Nephron progenitor cell (in vitro differentiated cells): Measurements from ENCODE around the gene FAAH.

Experiments used
- DNase-seq: peaks from one replicate; pipeline ENCODE4 v3.0.0; 2021
- H3K27ac Mint-ChIP-seq: 2 replicates; pipeline ENCODE4 v1.8.0; 2021; ENCODE audit warnings: mild to moderate bottlenecking, moderate library complexity, mixed read lengths
- H3K27me3 Mint-ChIP-seq: 2 replicates; pipeline ENCODE4 v1.8.0; 2021; ENCODE audit warnings: mild to moderate bottlenecking, low read depth, mixed read lengths; ENCODE audit not compliant: poor library complexity
- H3K36me3 Mint-ChIP-seq: 2 replicates; pipeline ENCODE4 v1.8.0; 2021; ENCODE audit warnings: low read depth, mixed read lengths
- H3K4me1 Mint-ChIP-seq: 2 replicates; pipeline ENCODE4 v1.8.0; 2021; ENCODE audit warnings: mixed read lengths
- H3K4me3 Mint-ChIP-seq: 2 replicates; pipeline ENCODE4 v1.8.0; 2021; ENCODE audit warnings: mild to moderate bottlenecking, moderate library complexity, mixed read lengths
- H3K9me3 Mint-ChIP-seq: 2 replicates; pipeline ENCODE4 v1.8.0; 2021; ENCODE audit warnings: mild to moderate bottlenecking, moderate library complexity, mixed read lengths
- TF ChIP-seq, protein P1 (sequence below): fragments of 200-600 bp; sonication (generic); IDR thresholded peaks from 2 replicates; pipeline ENCODE4 v1.5.0; 2021; ENCODE audit warnings: antibody characterized with exemption

Gene FAAH

DNA sequence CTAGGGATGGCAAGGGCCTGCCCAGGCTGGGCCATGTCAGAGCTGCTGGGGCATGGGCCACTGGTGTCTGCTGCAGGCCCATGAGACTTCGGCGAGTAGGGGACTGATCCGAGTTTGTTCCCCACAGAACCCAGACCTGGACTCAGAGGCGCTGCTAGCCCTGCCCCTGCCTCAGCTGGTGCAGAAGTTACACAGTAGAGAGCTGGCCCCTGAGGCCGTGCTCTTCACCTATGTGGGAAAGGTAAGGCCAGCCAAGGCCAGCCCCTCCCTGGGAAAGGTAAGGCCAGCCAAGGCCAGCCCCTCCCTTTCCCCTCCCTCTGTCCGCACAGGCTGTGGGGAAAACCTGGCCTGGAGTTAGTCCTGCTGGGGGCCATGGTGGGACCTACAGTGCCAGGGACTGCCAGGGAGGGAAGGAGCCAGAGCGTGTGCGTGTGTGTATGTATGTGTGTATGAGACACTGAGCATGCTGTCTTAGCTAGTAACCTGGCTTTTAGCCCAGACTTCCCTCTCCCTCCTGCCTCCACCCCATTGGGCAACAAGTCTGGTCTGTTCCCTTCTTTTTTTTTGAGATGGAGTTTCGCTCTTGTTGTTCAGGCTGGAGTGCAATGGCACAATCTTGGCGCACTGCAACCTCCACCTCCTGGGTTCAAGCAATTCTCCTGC is 8.0 kb downstream of the FAAH start:
- no peak overlapping the region for H3K27ac Mint-ChIP-seq
- H3K4me1 Mint-ChIP-seq = peaks cover 21% of the 10 kb centered on the region
- peaks cover 42% of the 10 kb centered on the region for H3K27me3 Mint-ChIP-seq
- no peak overlapping the region for H3K4me3 Mint-ChIP-seq
- TF ChIP-seq, protein P1, sequence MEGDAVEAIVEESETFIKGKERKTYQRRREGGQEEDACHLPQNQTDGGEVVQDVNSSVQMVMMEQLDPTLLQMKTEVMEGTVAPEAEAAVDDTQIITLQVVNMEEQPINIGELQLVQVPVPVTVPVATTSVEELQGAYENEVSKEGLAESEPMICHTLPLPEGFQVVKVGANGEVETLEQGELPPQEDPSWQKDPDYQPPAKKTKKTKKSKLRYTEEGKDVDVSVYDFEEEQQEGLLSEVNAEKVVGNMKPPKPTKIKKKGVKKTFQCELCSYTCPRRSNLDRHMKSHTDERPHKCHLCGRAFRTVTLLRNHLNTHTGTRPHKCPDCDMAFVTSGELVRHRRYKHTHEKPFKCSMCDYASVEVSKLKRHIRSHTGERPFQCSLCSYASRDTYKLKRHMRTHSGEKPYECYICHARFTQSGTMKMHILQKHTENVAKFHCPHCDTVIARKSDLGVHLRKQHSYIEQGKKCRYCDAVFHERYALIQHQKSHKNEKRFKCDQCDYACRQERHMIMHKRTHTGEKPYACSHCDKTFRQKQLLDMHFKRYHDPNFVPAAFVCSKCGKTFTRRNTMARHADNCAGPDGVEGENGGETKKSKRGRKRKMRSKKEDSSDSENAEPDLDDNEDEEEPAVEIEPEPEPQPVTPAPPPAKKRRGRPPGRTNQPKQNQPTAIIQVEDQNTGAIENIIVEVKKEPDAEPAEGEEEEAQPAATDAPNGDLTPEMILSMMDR = no peak
- no peaks in the 10 kb centered on the region for H3K9me3 Mint-ChIP-seq
- no peak for DNase-seq
- no peaks in the 10 kb centered on the region for H3K36me3 Mint-ChIP-seq

DNA sequence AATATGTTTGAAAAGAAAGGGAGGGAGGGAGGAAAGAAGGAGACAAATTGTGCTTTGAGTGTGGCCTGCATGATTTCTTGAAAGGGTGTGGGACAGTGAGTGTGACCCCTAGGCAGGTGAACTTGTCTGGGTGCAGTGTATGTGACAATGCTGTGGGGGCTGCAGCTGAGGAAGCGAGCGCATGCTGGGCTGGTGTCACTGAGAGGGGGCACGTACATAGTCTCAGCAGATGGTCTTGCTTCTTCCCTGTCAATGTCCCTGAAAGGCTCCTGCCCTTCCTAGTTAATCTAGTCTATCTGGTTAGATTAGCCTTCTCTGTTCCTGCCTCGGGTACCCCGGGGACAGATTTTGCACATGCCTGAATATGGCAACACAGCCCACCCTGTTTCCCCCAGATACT is 9.8 kb downstream of the FAAH start:
- Mint-ChIP-seq H3K4me1 (peaks cover 33% of the 10 kb centered on the region), H3K27me3 (peaks cover 30% of the 10 kb centered on the region), H3K27ac (no peak overlapping the region), H3K4me3 (no peak overlapping the region), H3K36me3 (no peaks in the 10 kb centered on the region), H3K9me3 (no peaks in the 10 kb centered on the region)
- TF ChIP-seq, protein P1 = no peak
- no peak for DNase-seq

GRCh38 chr1:46404482-46405196 is 10.5 kb downstream of the FAAH start:
- H3K4me1 Mint-ChIP-seq = peaks cover 27% of the 10 kb centered on the region
- no peaks in the 10 kb centered on the region for H3K9me3 Mint-ChIP-seq
- H3K4me3 Mint-ChIP-seq = no peak overlapping the region
- no peak for DNase-seq
- peaks cover 27% of the 10 kb centered on the region for H3K27me3 Mint-ChIP-seq
- H3K27ac Mint-ChIP-seq = no peak overlapping the region
- H3K36me3 Mint-ChIP-seq = no peaks in the 10 kb centered on the region
- TF ChIP-seq, protein P1 = no peak

GRCh38 chr1:46405197-46405555 is 11.1 kb downstream of the FAAH start:
- no peak overlapping the region for H3K4me3 Mint-ChIP-seq
- peaks cover 24% of the 10 kb centered on the region for H3K4me1 Mint-ChIP-seq
- H3K9me3 Mint-ChIP-seq = no peaks in the 10 kb centered on the region
- no peaks in the 10 kb centered on the region for H3K36me3 Mint-ChIP-seq
- peaks cover 22% of the 10 kb centered on the region for H3K27me3 Mint-ChIP-seq
- TF ChIP-seq, protein P1 = no peak
- H3K27ac Mint-ChIP-seq = no peak overlapping the region
- DNase-seq = no peak

DNA sequence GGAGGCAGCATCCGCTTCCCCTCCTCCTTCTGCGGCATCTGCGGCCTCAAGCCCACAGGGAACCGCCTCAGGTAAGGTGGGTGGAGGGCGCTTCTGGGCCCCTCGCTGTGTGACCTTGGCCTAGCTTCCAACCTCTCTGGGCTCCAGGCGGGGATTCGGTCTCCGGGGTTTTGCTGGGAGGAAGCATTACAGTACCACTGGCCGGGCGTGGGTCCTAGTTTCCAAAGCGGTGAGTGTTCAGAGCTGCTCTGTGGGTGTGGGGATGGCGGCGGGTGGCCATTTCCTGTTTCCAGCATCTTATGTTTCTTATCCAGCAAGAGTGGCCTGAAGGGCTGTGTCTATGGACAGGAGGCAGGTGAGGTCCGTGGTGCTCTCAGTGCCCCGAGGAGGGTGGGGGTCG is 11.6 kb downstream of the FAAH start:
- Mint-ChIP-seq H3K4me3 (no peak overlapping the region), H3K4me1 (peaks cover 24% of the 10 kb centered on the region), H3K36me3 (no peaks in the 10 kb centered on the region), H3K9me3 (no peaks in the 10 kb centered on the region), H3K27me3 (peaks cover 17% of the 10 kb centered on the region), H3K27ac (no peak overlapping the region)
- no peak for DNase-seq
- TF ChIP-seq, protein P1 = no peak
